Activated naive CD4-positive, alpha-beta T cell treated with anti-CD3 and anti-CD28 coated beads for 36 hours (primary cell): ENCODE results near the gene STK32B. TPM values are rescaled to one million over a fixed set of nuclear protein-coding genes. Genes with fewer than 3 reads are reported as not detected.

Experiments
- CTCF ChIA-PET: fragments of 350-600 bp; sonication (Branson Sonifier 250); formaldehyde crosslinking; loops from one replicate; lab custom pipeline; 2021; ENCODE audit warnings: antibody characterized with exemption; lab: Charles Lee
- DNase-seq: peaks from one replicate; pipeline ENCODE4 v3.0.0-alpha.2; 2020
- H3K27ac Mint-ChIP-seq: one replicate; pipeline ENCODE4 v1.8.0; 2021; ENCODE audit warnings: mild to moderate bottlenecking, mixed read lengths
- H3K27me3 Mint-ChIP-seq: one replicate; pipeline ENCODE4 v1.8.0; 2021; ENCODE audit warnings: low read depth, mixed read lengths
- H3K36me3 Mint-ChIP-seq: one replicate; pipeline ENCODE4 v1.8.0; 2021; ENCODE audit warnings: low read depth, mixed read lengths
- H3K4me1 Mint-ChIP-seq: one replicate; pipeline ENCODE4 v1.8.0; 2021; ENCODE audit warnings: low read depth, mixed read lengths
- H3K4me3 Mint-ChIP-seq: one replicate; pipeline ENCODE4 v1.8.0; 2021; ENCODE audit warnings: mild to moderate bottlenecking, moderate library complexity, mixed read lengths
- H3K9me3 Mint-ChIP-seq: one replicate; pipeline ENCODE4 v1.8.0; 2021; ENCODE audit warnings: mixed read lengths
- intact Hi-C: fragments of 100-400 bp; cut with micrococcal nuclease; formaldehyde crosslinking; loops from one replicate; pipeline ENCODE4 v1.15.1; 2023
- total RNA-seq, 2 experiments: library from RNA; stranded (reverse); gene quantifications; one replicate each; pipeline ENCODE4 v1.2.3, GENCODE V29; 2021

The STK32B gene
- total RNA-seq, 2 experiments from 2014 or later = not detected

DNA sequence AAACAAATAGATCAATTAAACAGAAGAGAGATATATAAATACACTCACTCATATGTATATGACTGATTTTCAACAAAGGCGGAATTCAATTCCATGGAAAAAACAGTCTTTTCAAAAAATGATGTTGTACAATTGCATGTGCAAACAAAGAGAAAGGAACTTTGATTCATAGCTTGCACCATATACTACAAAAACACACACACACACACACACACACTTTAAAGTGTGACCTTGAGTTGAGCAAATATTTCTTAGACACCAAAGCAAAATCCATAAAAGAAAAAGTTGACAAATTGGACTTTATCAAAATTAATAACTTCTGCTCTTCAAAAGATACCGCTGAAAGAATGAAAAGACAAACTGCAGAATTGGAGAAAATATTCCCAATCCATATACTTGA lies 488.3 kb downstream of the STK32B start:
- Mint-ChIP-seq H3K36me3 (no peaks in the 10 kb centered on the region), H3K27me3 (no peaks in the 10 kb centered on the region), H3K4me1 (no peaks in the 10 kb centered on the region), H3K4me3 (no peak overlapping the region), H3K9me3 (peaks cover 8% of the 10 kb centered on the region), H3K27ac (no peak overlapping the region)
- intact Hi-C loops = no loop called here
- CTCF ChIA-PET = no interaction called here
- no peak for DNase-seq

DNA sequence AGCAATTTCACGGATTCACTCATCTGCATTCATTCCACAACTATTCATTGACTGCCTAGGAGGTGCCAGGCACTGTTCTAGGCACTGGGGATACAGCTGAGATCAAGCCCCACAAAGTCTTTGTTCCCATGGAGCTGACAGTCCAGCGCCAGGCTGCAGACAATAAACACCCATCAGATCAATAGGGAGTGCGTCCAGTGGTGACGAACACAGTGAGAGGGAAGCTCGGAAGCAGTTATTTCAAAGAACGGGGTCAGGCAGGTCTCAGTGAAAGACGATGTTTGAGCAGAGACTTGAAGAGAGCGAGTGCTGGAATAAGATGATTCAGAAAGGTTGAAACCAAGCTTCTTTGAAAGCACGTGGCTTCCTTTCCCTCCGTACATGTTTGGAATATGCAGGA lies 489.9 kb downstream of the STK32B start:
- intact Hi-C loops = no loop called here
- Mint-ChIP-seq H3K27ac (no peak overlapping the region), H3K27me3 (peaks cover 2% of the 10 kb centered on the region), H3K4me1 (no peaks in the 10 kb centered on the region), H3K36me3 (no peaks in the 10 kb centered on the region), H3K9me3 (no peaks in the 10 kb centered on the region), H3K4me3 (no peak overlapping the region)
- CTCF ChIA-PET = no interaction called here
- DNase-seq = no peak

DNA sequence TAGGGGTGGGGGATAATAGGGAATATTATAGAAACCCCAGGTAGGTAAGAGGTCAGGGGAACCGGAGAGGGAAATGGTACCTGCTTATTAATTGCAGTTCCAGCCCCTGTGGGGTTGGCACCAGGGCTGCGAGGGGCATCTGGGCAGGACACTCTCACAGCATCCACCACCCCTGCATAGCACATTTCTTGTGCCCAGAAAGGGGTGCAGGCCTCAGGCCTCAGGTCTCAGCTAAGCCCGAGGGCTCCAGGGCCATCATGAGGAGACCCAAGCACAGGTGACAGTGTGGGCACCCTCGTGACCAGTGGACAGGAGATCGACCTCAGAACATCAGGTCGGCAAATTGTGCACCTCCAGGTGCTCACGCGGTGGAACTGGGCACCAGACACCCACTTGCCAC lies 492.4 kb downstream of the STK32B start:
- no peak for DNase-seq
- no peaks in the 10 kb centered on the region for H3K36me3 Mint-ChIP-seq
- peaks cover 2% of the 10 kb centered on the region for H3K27me3 Mint-ChIP-seq
- CTCF ChIA-PET = no interaction called here
- no peaks in the 10 kb centered on the region for H3K4me1 Mint-ChIP-seq
- no peaks in the 10 kb centered on the region for H3K9me3 Mint-ChIP-seq
- no peak overlapping the region for H3K4me3 Mint-ChIP-seq
- intact Hi-C loops = no loop called here
- H3K27ac Mint-ChIP-seq = no peak overlapping the region

DNA sequence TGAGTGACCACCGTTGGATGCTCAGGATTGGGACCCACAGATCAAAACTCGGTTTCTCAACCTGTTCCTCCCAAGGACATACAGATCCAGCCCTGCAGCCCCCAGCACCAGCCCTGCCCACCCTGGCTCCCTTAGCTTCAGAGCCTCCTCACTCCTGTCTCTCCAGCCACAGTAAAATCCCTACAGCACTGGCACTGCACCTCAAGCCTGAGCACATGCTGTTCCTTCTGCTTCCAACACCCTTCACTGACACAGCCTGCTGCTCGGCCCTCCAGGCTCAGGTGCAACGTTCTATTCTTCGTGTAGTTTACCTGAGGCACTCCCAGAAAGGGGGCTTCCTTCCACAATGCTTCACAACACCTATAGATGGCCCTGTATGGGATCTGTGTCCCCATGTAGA lies 493.5 kb downstream of the STK32B start:
- no peak for DNase-seq
- intact Hi-C loops = no loop called here
- no peak overlapping the region for H3K27ac Mint-ChIP-seq
- CTCF ChIA-PET = no interaction called here
- H3K4me3 Mint-ChIP-seq = no peak overlapping the region
- peaks cover 2% of the 10 kb centered on the region for H3K27me3 Mint-ChIP-seq
- H3K4me1 Mint-ChIP-seq = no peaks in the 10 kb centered on the region
- peaks cover 1% of the 10 kb centered on the region for H3K9me3 Mint-ChIP-seq
- no peaks in the 10 kb centered on the region for H3K36me3 Mint-ChIP-seq

DNA sequence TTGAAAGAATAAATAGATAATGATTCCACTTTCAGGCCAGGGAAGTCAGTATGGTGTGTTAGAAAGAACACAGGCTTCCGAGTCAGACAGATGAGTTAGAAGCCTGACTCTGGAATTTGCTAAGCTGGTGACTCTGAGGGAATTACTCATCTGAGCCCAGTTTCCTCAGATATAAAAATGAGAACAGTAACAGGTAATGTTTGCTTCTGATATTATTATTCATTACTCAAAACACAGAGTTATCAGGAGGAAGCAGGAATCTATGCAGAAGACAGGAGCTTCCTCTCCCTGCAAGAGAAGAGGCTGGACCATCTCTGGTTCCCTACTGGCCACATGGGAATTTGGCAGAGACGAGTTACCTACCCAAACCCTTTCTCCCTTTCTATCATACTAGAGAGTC lies 494.0 kb downstream of the STK32B start:
- Mint-ChIP-seq H3K4me3 (no peak overlapping the region), H3K36me3 (no peaks in the 10 kb centered on the region), H3K27ac (no peak overlapping the region), H3K27me3 (peaks cover 2% of the 10 kb centered on the region), H3K9me3 (peaks cover 5% of the 10 kb centered on the region), H3K4me1 (no peaks in the 10 kb centered on the region)
- intact Hi-C loops = no loop called here
- DNase-seq = no peak
- CTCF ChIA-PET = no interaction called here

DNA sequence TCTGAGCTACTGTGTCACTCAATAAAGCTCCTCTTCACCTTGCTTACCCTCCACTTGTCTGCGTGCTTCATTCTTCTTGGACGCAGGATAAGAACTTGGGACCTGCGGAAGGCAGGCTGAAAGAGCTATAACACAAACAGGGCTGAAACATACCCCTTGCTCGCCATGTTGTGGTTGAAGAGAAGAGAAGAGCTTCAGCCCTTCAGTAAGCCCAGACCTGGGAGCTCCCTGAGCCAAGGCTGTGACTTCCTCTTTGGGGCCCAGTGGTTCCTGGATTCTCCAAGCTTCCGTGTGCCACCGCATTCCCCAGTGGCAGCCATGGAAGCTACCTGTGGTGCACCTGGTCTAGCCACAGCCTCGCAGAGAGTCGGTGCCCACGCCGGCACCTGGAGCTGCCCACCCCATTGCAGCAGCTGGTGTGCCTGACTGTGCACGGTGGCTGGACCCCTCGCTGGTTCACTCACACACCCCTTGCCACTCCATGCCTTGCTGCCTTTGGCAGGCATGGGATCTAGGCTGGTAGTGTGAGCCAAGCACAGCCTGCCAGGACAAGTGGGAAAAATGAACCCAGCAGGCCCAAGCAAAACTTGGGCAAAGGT lies 496.5 kb downstream of the STK32B start:
- no peak for DNase-seq
- Mint-ChIP-seq H3K4me3 (no peak overlapping the region), H3K36me3 (no peaks in the 10 kb centered on the region), H3K27ac (no peak overlapping the region), H3K9me3 (peaks cover 9% of the 10 kb centered on the region), H3K27me3 (peaks cover 12% of the 10 kb centered on the region), H3K4me1 (no peaks in the 10 kb centered on the region)
- intact Hi-C loops = no loop called here
- CTCF ChIA-PET = no interaction called here

Other genes with a start within 250 kb of the STK32B start
- gene MSX1, start 191.8 kb upstream of the STK32B start, total RNA-seq = not detected
- not detected for gene CYTL1, start 32.0 kb upstream of the STK32B start, total RNA-seq